Mesothelial cell of epicardium (in vitro differentiated cells): ENCODE measurements around the gene ZNF599. TPM values are rescaled to one million over a fixed set of nuclear protein-coding genes. Genes with fewer than 3 reads are reported as not detected.

Experiments
- DNase-seq, 2 experiments: peaks; one replicate each; pipeline ENCODE4 v3.0.0; 2021; ENCODE audit warnings: low spot score in 2 of 2; ENCODE audit not compliant: unreplicated experiment in 2 of 2
- H3K27ac Mint-ChIP-seq: 2 replicates; pipeline ENCODE4 v1.8.0; 2021; ENCODE audit warnings: mixed read lengths
- H3K27me3 Mint-ChIP-seq: 2 replicates; pipeline ENCODE4 v1.8.0; 2021; ENCODE audit warnings: low read depth, mixed read lengths
- H3K36me3 Mint-ChIP-seq: 2 replicates; pipeline ENCODE4 v1.8.0; 2021; ENCODE audit warnings: mixed read lengths
- H3K4me1 Mint-ChIP-seq: 2 replicates; pipeline ENCODE4 v1.8.0; 2021; ENCODE audit warnings: mixed read lengths
- H3K4me3 Mint-ChIP-seq: 2 replicates; pipeline ENCODE4 v1.8.0; 2021; ENCODE audit warnings: mild to moderate bottlenecking, moderate library complexity, mixed read lengths
- H3K9me3 Mint-ChIP-seq: 2 replicates; pipeline ENCODE4 v1.8.0; 2021; ENCODE audit warnings: mixed read lengths
- CTCF ChIP-seq: fragments of 200-600 bp; sonication (generic); IDR thresholded peaks from one replicate; pipeline ENCODE4 v1.5.0; 2021; ENCODE audit warnings: antibody characterized with exemption; ENCODE audit not compliant: unreplicated experiment
- total RNA-seq: library from RNA; stranded (reverse); gene quantifications from 3 replicates; pipeline ENCODE4 v1.2.1, GENCODE V29; 2021

Gene ZNF599
- total RNA-seq, 1 donor from 2014 or later, result 8.7 TPM

DNA sequence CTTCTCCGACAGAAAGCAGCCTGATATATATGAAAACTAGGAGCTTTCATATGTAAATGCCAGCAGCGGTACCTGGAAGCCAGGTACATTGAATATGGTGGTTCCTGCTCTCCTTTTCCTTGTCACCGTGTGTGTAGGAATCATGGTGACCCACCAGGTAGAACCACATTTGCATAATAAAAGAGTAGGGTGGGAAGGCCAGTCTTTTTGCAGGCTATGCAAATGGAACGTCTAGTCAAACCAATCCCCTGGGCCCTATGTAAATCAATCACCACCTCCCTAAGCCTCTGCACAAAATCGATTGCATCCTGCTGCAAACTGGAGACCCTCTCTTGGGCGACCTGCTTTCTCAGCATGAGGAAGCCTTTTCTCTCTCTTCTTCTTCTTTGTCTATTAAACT, 61.1 kb downstream of the ZNF599 start:
- H3K36me3 Mint-ChIP-seq, result peaks cover 10% of the 10 kb centered on the region
- no peak overlapping the region for H3K27ac Mint-ChIP-seq
- no peak for DNase-seq
- H3K27me3 Mint-ChIP-seq, result no peaks in the 10 kb centered on the region
- peaks cover 78% of the 10 kb centered on the region for H3K9me3 Mint-ChIP-seq
- no peak for TF ChIP-seq CTCF
- H3K4me1 Mint-ChIP-seq, result no peaks in the 10 kb centered on the region
- no peak overlapping the region for H3K4me3 Mint-ChIP-seq

Other genes with a start within 250 kb of the ZNF599 start
- gene SCGB2B2, start 96.1 kb downstream of the ZNF599 start, total RNA-seq, result 1.0 to 1.3 TPM (median 1.1 TPM) in 3 replicates
- gene ZNF302, start 95.5 kb downstream of the ZNF599 start, total RNA-seq, result 41.0 to 43.8 TPM (median 43.1 TPM) in 3 replicates
- 7.3 to 7.5 TPM (median 7.3 TPM) in 3 replicates for gene ZNF181, start 39.0 kb downstream of the ZNF599 start, total RNA-seq
- 4.7 to 5.8 TPM (median 4.8 TPM) in 3 replicates for gene ZNF30, start 153.7 kb upstream of the ZNF599 start, total RNA-seq
- gene ZNF792, start 191.0 kb upstream of the ZNF599 start, total RNA-seq, result 9.2 to 9.6 TPM (median 9.3 TPM) in 3 replicates
- 123 to 130 TPM (median 129 TPM) in 3 replicates for gene GRAMD1A, start 227.1 kb upstream of the ZNF599 start, total RNA-seq